NCI-H82 (cell line): Measurements from ENCODE around the gene STIM2.

Experiments used
- DNase-seq: peaks from one replicate; lab custom pipeline; 2025; lab: John Stamatoyannopoulos, UW

STIM2 gene

DNA sequence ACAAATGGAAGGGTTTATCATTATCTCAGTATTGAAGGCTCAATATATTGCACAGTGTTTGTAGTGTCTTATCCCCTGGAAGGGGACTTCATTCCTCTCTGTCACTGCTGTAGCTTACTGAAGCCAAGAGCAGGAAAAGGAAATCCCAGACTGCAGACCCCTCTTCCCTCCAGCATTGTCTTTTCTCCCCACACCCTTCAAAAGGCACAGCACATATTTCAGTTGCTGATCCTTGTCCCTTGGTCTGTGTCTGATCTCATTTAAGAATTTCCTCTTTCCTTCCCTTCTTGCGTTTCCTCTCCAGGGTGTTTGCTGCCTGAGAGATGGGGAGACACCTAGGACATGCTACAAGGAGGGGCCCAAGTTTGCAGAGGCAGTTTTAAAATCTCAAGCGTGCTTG, 40.1 kb downstream of the STIM2 start:
- DNase-seq, result no peak

DNA sequence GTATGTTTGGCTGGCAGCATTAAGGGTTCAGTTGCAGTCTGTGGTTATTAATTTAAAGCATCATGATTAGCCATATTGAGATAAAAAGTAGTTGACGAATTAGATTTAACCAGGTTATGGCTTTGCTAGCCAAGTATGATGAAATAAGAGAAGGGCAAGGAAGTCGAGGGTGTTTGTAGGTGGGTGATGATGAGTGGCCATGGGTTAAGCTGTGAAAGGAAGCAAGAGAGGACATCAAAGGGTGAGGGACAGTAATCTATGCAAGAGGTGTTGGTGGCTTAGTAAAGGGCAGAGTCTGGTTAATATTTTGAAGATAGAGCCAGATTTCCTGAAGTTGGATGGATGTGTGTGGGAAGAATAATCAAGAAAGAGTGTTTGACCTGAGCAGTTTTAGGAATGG, 44.5 kb downstream of the STIM2 start:
- DNase-seq, result no peak

DNA sequence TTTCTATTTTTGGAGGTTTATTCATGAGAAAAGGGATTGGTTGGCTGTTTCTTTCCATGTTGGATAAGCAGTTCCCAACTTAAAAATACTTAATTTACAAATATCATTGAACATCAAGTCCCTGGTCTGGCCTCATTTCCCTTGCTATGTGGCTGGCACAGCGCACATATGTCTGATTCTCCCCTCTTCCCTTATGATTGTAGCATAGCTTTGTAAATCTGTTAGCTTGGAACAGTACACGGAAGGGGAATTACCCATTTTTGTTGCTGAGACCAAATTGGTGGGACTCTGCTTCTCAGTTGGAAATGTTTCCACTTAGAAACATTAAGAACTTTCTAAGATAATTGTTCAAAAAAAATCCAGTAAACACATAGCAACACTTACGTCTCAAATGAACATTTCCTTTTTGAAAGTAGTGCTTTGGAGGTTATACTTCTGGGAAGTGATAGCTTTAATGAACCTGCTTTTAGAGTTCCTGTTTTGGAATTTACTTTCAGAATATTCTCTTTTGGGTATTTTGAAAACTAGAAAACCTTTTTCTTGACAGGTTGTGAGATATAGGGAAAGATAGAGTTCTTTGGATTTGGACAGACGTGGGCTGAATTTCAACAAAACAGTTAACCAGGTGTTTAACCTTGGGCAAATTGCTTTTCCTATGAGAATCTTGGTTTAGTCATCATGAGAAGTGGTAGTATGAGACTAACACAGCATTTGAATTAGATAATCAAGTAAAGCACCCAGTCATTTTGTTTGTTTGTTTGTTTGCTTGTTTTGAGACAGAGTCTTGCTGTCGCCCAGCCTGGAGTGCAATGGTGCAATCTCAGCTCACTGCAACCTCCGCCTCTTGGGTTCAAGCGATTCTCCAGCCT, 47.3 kb downstream of the STIM2 start:
- DNase-seq, result no peak

DNA sequence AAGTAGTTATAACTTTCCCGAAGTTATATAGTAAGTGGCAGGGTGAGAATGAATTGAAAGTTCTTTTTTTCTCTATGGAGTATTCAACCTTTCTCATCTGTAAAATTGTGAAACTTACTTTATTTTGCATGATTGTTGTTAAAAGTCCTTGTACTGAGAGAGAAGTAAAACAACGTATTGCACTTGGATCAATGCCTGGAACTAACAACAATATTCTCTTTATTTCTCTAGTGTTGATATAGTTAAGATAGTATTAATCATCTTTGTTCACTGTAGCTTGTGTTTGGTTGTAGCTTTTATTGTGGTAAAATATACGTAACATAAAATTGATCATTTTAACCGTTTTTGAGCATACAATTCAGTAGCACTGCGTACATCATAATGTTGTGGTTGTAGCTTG, 48.7 kb downstream of the STIM2 start:
- DNase-seq, result no peak

DNA sequence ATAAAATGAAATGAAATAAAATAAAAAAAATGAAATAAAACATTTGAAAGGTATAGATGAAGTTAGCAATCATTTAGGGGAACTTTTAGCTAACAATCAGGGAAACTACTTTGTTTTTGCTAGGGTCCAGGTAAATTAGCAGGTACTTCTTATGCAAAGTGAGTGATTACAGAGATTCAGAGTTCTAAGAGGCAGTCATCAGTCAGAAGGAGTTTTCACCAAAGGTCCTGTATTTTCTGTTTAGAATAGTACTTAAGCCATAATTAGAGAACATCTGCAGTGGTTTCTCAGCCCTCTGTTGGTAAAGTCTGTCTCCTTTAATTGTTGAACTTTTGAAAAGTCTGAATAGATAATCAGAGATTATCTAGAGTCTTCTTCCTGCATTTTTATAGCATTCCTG, 50.6 kb downstream of the STIM2 start:
- no peak for DNase-seq

DNA sequence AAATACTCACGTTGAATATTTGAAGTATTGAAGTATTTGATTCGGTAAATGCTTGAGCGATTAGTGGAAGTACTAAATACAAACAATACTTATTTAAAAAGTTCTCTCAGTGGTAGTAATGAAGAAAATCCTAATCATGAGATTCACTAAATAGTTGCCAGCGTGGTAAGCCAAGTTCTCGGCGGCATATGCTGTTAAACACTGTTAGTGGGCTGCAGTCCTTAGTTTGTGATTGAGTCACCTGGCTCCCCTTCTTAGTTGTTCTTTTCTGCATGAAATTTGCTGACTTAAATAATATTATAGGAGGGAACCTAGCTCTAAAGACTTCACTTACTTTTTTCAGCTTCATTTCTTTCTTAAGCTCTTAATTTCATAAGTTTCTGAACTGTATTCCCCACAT, 51.4 kb downstream of the STIM2 start:
- DNase-seq, result no peak

DNA sequence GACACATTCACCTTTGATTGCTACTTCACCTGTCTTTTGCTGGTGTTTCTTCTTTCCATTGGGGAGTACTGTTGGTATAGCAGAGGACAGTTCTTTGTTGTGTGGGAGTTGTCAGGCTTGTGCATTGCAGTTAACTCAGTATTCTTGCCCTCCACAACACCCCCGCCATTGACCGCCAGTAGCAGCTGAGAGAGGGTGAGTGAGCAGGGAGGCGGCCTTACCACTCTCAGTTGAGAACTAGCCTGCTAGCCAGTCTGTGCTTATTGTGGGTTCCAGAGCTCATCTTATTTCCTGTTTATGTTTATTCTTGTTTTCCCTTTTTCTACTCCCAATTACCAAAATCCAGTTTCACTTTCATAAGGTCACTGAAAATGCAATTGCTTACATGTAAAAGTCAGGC, 52.2 kb downstream of the STIM2 start:
- DNase-seq, result no peak

DNA sequence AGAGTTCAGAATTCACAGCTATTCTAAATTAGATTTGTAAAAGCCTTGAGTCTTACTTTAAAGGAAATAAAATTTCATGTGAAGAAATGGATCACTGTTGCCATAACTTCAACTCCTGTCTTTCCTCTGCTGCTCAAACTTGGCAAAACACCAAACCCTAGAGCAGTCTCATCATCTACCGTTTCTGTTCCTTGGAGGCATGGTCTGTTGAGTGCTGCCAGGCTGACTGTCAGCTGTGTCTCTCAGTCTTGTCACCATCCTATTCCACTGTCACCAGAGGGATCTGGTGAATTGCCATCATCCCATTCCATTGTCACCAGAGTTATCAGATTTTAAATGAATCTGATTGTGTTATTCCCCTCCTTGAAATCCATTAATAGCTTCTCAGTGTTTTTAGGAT, 55.6 kb downstream of the STIM2 start:
- no peak for DNase-seq

DNA sequence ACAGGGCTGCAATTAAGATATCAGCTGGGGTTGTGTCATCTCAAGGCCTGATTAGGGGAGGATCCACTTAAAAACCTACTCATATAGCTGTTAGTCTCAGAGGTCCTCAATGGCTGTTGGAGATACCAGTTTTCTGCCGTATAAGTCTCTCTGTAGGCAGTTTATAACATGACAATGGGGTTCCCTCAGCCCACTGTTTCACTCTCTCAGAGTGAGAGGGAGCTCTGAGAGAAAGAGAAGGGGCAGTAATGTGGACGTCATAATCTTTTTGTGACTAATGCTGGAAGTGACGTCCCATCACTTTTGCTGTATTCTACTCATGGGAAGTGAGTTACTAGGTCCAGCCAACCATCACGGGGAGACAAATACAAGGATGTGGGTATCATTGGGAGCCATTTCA, 70.3 kb downstream of the STIM2 start:
- DNase-seq, result no peak

DNA sequence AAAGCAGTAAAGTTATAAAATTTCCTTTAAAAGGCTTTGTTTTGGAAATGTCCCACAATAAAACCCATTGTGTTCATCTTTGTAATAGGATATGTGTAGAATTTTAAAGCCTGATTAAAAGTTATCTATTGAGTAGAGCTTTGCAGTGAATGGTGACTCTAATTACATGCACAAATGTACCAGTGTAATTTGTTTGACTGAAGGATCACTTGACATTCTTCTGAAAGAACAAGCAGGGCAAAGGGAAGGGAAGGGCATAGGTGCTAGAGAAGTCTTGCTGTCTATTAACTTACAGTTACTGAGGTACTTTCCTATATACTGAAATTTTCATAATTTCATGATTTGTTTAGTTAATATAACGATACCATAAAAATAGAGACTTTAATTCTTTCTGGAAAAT, 70.8 kb downstream of the STIM2 start:
- DNase-seq, result no peak

DNA sequence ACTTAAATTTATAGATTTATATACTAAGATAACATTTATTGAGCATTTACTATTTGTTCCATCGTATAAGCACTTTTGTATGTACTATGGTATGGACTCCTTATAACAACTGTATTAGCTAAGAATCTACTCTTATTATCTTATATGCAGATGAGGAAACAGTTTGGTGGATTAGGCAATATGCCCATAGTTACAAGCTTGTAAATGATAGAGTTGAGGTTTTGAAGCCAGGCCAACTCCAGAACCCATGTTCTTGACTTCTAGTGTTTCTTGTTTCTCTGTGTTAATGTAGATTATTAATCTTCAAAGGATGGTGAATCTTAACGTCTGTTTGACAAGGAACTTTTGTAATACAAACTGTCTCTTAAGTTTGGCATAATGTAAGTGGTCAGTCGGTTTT, 71.3 kb downstream of the STIM2 start:
- DNase-seq, result no peak

DNA sequence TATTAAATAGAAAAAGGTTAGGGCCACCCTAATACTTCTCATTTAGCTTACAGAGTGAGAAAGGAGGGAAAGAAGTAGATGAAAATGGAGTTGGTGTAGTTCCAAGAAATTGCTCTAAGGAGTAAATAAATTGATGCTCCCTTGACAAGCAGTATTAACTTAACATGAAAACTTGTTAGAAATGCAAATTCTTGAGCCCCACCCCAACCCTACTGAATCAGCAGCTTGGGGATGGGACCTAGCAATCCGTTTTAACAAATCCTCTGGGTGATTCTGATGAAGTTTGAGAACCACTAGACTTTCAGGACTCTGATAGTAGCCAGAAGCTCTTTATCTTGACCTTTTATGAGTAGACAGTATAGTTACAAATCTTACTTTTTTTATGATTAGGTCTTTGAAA, 74.8 kb downstream of the STIM2 start:
- no peak for DNase-seq

DNA sequence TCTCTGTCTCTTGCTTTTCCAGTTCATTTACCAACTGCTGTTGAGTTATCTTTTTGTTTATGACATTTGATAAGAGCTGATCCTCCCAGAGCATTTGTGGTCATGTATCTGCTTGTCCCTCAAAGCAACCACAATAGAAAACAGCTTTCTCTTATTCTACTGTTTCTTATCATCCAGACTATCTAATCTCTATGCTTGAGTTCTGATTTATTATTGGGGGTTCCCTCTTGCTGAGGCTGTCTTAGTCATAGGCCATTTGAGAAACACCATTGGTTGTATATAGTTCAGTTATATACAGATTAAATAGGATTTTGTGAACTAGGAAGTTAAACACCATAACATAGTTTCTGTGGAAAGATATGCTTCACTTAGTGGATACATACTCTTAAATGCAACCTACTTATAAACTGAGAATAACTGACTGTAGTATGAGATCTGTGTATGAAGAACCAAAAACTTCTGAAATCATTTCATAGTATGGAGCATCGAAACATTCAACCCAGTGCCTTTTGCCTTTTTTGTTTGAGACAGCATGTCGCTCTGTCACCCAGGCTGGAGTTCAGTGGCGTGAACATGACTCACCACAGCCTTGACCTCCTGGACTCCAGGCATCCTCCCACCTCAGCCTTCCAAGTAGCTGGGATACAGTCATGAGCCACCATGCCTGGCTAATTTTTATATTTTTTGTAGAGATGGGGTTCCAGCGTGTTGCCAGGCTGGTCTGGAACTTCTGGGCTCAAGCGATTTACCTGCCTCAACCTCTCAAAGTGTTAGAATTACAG, 75.8 kb downstream of the STIM2 start:
- DNase-seq, result no peak

DNA sequence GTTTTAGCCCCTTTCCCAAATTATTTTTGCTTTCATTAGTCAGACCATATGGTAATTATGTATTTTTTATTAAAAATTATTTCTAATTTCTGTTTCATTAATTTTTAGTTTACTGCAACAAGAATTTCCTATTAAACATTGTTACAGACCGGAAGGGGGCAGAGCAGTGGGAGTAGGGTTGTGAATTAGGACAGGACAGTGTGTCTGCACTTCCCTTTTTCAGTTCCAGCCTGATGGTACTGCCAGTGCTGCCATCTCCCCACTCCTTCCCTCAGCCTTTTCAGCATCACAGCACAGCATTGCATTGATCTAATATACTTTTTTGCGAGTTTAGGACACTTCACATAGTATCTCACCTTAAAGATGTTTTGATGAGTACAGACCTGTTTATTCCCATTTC, 76.5 kb downstream of the STIM2 start:
- no peak for DNase-seq

DNA sequence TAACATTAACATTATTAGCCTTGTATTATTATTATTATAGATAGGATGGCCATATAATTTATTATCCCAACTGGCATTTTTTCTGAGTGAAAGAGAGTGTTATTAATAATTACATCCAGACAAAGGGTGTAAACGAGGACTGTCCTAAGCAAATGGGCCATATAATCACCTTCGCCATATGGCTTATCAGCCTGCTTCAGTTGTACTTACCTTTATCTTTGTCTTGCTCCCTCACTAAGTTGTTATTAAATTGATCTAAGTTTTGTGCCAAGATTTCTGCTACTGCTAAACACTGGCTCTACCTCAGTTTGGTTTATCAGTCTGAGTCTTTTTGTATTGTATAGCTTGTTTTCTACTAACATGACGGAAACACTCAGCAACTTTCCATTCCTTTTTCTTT, 76.9 kb downstream of the STIM2 start:
- peak; percentile 41 for DNase-seq

DNA sequence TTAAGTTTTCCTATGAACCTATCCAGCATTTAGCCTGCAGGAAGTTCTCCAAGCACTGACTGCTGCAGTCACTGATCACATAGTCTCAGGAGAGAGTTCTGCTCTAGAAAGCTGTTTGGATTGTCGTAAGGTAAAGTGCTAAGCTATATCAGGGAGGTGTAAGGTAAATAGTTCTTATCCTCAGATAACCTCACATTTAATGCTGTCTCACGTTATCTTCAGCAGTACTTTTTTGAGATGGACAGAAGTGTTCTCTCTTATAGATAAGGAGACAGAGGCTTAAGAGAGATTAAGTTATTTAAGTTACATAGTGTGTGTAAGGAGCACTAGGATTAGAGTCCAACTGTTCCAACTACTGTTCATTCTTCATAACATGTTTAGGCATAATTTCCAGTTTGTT, 77.9 kb downstream of the STIM2 start:
- peak; percentile 62 for DNase-seq

DNA sequence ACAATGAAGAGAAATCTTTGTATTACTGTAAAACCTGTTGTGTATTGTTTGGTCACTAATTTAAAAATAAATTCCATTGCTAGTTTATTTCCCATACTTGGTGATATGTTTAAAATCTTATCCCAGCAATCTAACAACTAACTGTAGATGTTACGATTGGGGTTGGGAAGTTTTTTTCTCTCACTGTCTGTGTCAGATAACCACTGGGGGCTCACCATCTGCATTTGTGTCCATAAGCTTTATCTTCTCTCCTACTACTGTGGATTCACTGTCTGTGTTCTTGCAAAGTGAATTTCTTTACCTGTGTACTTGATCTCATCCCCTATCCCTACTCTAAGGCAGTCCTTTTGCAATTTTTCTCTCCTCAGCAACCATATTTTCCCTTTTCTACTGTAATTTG, 81.3 kb downstream of the STIM2 start:
- DNase-seq, result no peak

DNA sequence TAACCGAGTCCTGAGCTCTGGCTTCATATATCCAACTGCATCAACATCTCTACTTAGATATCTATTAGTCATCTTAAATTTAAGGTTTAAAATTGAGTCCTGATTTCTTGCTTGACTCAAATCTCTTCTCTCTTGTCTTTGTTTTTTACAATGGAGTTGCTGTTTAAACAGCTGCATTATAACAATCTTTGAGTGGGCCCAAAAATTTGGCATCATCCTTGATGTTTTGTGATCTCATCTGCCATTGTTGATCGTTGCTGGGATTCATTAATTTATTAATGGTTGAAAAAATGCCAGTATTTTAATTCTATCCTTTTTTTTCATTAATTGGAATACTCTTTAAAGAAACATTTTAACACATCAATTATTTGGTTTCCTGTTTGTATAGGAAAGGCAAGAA, 82.2 kb downstream of the STIM2 start:
- no peak for DNase-seq

DNA sequence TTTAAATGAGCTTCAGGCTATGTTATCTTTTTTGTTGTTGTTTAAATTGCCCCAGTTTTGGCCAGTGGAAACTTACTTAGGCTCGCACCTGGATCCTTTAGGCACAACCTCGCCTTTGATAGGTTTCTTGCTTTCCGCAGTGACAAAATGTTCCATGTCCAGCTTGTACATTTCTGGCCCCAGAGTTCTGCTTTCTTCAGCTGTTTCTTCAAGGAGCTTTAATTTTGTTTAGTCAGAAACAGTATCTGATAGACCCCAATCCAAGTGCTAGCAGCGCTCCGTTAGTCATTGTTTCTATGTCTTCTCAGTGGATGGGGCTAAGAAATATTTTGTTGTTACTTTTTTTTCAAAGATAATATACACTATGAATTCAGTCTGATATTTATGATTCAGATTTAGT, 82.8 kb downstream of the STIM2 start:
- no peak for DNase-seq

DNA sequence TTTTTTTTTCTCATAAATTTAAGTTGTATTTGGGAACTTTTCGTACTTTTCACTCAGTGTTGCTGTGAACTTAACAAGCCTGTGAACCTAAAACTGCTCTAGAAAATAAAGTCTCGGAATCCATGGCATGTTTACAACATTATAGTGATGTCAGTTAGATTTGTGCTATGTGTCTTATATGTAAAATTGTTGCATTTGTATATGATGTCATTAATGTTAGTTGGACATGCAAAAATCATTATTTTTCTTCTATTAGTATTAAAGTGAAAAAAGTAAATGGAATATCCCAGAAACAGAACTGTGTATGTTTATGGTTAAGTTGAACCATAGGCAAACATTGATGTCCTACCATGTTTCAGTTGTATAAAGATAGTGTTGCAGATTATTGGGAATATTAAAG, 85.2 kb downstream of the STIM2 start:
- no peak for DNase-seq

DNA sequence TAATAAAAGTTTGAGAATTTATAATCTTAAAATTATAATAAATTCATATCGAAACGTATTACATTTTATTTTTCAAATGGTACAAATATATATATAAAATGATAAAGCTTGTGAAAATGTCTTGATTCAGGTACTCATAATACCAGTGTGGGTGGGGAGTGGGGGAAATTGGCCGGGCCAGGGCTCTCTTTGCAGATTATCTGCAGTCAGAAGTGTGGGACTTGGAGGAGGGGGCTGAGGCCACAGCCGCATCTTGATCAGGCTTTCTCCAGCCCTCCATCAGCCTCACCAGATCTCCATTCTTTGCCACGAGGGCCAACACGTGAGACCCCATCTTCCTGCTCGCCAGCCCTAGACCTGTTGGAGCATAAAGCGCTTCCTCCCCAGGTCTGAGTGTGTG, 86.7 kb downstream of the STIM2 start:
- DNase-seq, result no peak

DNA sequence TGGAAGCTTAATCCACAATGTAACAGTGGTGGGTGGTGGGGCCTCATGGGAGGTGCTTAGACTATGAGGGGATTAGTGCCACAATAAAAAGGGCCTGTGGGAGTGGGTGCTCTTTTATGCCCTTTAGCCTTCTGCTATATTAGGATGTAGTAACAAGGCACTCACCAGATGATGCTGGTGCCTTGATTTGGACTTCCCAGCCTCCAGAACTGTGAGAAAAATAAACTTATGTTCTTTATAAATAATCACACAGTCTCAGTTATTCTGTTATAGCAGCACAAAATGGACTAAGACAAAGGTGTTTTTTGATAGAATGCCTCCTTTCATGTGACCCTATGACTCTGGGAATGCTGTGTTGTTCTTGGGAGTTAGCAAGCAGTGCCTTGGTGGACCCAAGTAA, 89.8 kb downstream of the STIM2 start:
- no peak for DNase-seq

DNA sequence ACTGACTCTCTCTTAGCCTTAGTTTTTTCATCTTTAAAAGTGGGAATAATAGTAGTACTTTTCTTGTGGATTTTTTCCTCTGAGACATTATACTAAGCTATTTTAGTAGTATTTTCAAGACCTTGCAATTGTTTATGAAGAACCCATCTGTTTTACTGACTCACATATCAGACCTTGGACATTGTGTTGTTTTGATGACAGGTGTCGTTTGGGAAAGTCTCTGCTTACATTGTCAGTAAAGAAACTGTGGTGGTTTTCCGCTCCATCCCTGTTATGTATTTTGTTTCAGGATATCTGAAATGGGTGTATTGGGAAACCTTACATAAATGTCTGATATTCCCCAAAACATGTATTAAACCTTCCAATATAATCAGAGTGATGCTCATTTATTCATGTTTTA, 92.2 kb downstream of the STIM2 start:
- DNase-seq, result no peak

DNA sequence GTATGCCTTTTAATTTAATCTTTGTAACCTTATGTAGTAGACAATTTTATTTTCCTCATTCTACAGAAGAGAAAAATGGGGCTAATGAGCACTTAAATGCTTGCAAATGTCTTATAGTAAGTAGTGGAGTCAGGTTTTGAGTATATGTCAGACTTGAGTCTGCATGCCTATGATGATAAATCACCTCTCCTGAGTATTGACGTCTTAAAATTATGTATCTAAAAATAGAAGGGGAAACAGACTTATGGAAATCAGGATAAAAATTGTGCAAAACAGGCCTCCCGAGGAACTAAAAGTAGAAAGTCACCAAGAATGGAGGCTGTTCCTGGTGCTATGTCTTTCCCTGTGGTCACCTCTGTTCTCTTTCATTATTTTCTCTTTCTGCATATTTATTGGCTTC, 92.7 kb downstream of the STIM2 start:
- no peak for DNase-seq
